PC-9 (cell line): ENCODE measurements around the gene MADCAM1. TPM values are rescaled to one million over a fixed set of nuclear protein-coding genes. Genes with fewer than 3 reads are reported as not detected.

Source experiments
- BruUV-seq: library from RNA; stranded (reverse); fragments of 400-500 nt; replicated peaks from 2 replicates; lab custom pipeline; 2021; lab: Mats Ljungman, UMichigan
- CTCF ChIA-PET: fragments of 300-600 bp; sonication (Branson Sonifier 250); formaldehyde crosslinking; loops from one replicate; lab custom pipeline; 2022; ENCODE audit warnings: antibody characterized with exemption; lab: Charles Lee
- POLR2A ChIA-PET: fragments of 300-600 bp; sonication (Branson Sonifier 250); formaldehyde crosslinking; loops from one replicate; lab custom pipeline; 2022; ENCODE audit warnings: antibody characterized with exemption; ENCODE audit not compliant: unreplicated experiment; lab: Charles Lee
- DNase-seq, 2 experiments: peaks; one replicate each; pipeline versions ENCODE4 v3.0.0 to v3.0.0-alpha.2; 2015 to 2022; ENCODE audit warnings: mixed read lengths in 1 of 2
- H2AFZ ChIP-seq: fragments of 200-600 bp; sonication (generic); 2 replicates; pipeline ENCODE4 v1.8.1; 2017; ENCODE audit warnings: antibody characterized with exemption
- H3F3A ChIP-seq: fragments of 200-600 bp; sonication (generic); 2 replicates; pipeline ENCODE4 v1.8.1; 2017; ENCODE audit warnings: antibody characterized with exemption, mild to moderate bottlenecking, low read depth; ENCODE audit not compliant: insufficient read depth
- H3K27ac ChIP-seq: fragments of 200-600 bp; sonication (generic); 2 replicates; pipeline ENCODE4 v1.6.1; 2016; ENCODE audit warnings: mixed run types
- H3K27me3 ChIP-seq: fragments of 200-600 bp; sonication (generic); 2 replicates; pipeline ENCODE4 v1.6.1; 2016; ENCODE audit warnings: low read depth, mixed run types; ENCODE audit not compliant: insufficient read depth
- H3K36me3 ChIP-seq: fragments of 200-600 bp; sonication (generic); 2 replicates; pipeline ENCODE4 v1.6.1; 2016; ENCODE audit warnings: low read depth, mixed run types
- H3K4me1 ChIP-seq: fragments of 200-600 bp; sonication (generic); replicated peaks from 2 replicates; pipeline ENCODE4 v1.6.1; 2016; ENCODE audit warnings: mixed run types; ENCODE audit not compliant: insufficient read depth
- H3K4me2 ChIP-seq: fragments of 200-600 bp; sonication (generic); 2 replicates; pipeline ENCODE4 v1.6.1; 2017; ENCODE audit warnings: mixed run types
- H3K4me3 ChIP-seq: fragments of 200-600 bp; sonication (generic); 2 replicates; pipeline ENCODE4 v1.6.1; 2016; ENCODE audit warnings: mixed run types
- H3K79me2 ChIP-seq: fragments of 200-600 bp; sonication (generic); 2 replicates; pipeline ENCODE4 v1.6.1; 2017; ENCODE audit warnings: low read depth, mixed run types
- H3K9me2 ChIP-seq: fragments of 200-600 bp; sonication (generic); 2 replicates; pipeline ENCODE4 v1.8.1; 2017; ENCODE audit warnings: mild to moderate bottlenecking; ENCODE audit not compliant: insufficient read depth
- H3K9me3 ChIP-seq: fragments of 200-600 bp; sonication (generic); 2 replicates; pipeline ENCODE4 v1.8.1; 2016; ENCODE audit warnings: low read depth; ENCODE audit not compliant: insufficient read depth
- H4K20me1 ChIP-seq: fragments of 200-600 bp; sonication (generic); 2 replicates; pipeline ENCODE4 v1.8.1; 2017; ENCODE audit not compliant: insufficient read depth
- CTCF ChIP-seq: fragments of 200-600 bp; sonication (generic); conservative IDR thresholded peaks from 2 replicates; pipeline ENCODE4 v1.6.1; 2017; ENCODE audit warnings: mixed run types, antibody characterized with exemption, mild to moderate bottlenecking, moderate library complexity
- EZH2 ChIP-seq: fragments of 200-600 bp; sonication (generic); IDR thresholded peaks from 2 replicates; pipeline ENCODE4 v1.8.0; 2017; ENCODE audit warnings: antibody characterized with exemption, low read depth
- intact Hi-C: fragments of 100-400 bp; cut with micrococcal nuclease; formaldehyde crosslinking; loops from one replicate; pipeline ENCODE4 v1.10.0; 2022; ENCODE audit not compliant: unreplicated experiment
- total RNA-seq: library from RNA; stranded (reverse); gene quantifications from 2 replicates; pipeline ENCODE4 v1.2.3, GENCODE V29; 2021

MADCAM1 gene
- total RNA-seq, 1 experiment from 2014 or later, result 1.1 TPM

- ChIA-PET POLR2A (no interaction called here), CTCF (no interaction called here)
Observed at GRCh38 chr19:518598-519231, 22.4 kb downstream of the MADCAM1 start.

GRCh38 chr19:519449-519865 is 23.2 kb downstream of the MADCAM1 start:
- ChIA-PET POLR2A (no interaction called here), CTCF (no interaction called here)
- peaks cover 10% of the 10 kb centered on the region; the same call in 1 of the 2 replicates for H3F3A ChIP-seq
- H3K36me3 ChIP-seq, result no peaks in the 10 kb centered on the region
- no peak for DNase-seq
- H3K4me3 ChIP-seq, result no peak overlapping the region
- intact Hi-C loops, result no loop called here
- H4K20me1 ChIP-seq, result no peaks in the 10 kb centered on the region
- H3K9me3 ChIP-seq, result no peaks in the 10 kb centered on the region
- no TSS peak for BruUV-seq
- H3K4me1 ChIP-seq, result no peaks in the 10 kb centered on the region
- no peak overlapping the region for H3K4me2 ChIP-seq
- no peak overlapping the region for H2AFZ ChIP-seq
- TF ChIP-seq EZH2, result no peak
- no peak for TF ChIP-seq CTCF
- no peaks in the 10 kb centered on the region for H3K79me2 ChIP-seq
- no peaks in the 10 kb centered on the region for H3K9me2 ChIP-seq
- no peak overlapping the region for H3K27ac ChIP-seq
- H3K27me3 ChIP-seq, result no peaks in the 10 kb centered on the region

More at GRCh38 chr19:518598-519231, 22.4 kb downstream of the MADCAM1 start:
- Histone ChIP-seq H3F3A (peaks cover 10% of the 10 kb centered on the region; the same call in 1 of the 2 replicates), H3K4me3 (no peak overlapping the region), H3K9me2 (no peaks in the 10 kb centered on the region), H3K4me2 (no peak overlapping the region), H3K27ac (no peak overlapping the region), H3K4me1 (no peaks in the 10 kb centered on the region), H4K20me1 (no peaks in the 10 kb centered on the region), H3K27me3 (no peaks in the 10 kb centered on the region), H3K36me3 (no peaks in the 10 kb centered on the region), H3K79me2 (no peaks in the 10 kb centered on the region), H2AFZ (no peak overlapping the region), H3K9me3 (no peaks in the 10 kb centered on the region)
- no peak for DNase-seq
- BruUV-seq, result no TSS peak
- TF ChIP-seq EZH2 (no peak), CTCF (no peak)
- intact Hi-C loops, result no loop called here

GRCh38 chr19:522726-523125 is 26.4 kb downstream of the MADCAM1 start:
- TF ChIP-seq CTCF (no peak), EZH2 (no peak)
- H3K4me3 ChIP-seq, result no peak overlapping the region
- DNase-seq, result no peak
- BruUV-seq, result no TSS peak
- intact Hi-C loops, result no loop called here
- no peaks in the 10 kb centered on the region for H3K9me2 ChIP-seq
- H3K27ac ChIP-seq, result no peak overlapping the region
- H3K4me2 ChIP-seq, result no peak overlapping the region
- H3K27me3 ChIP-seq, result no peaks in the 10 kb centered on the region
- ChIA-PET POLR2A (no interaction called here), CTCF (no interaction called here)
- H3K79me2 ChIP-seq, result no peaks in the 10 kb centered on the region
- no peaks in the 10 kb centered on the region for H3K9me3 ChIP-seq
- H3K36me3 ChIP-seq, result no peaks in the 10 kb centered on the region
- H3K4me1 ChIP-seq, result no peaks in the 10 kb centered on the region
- H2AFZ ChIP-seq, result no peak overlapping the region
- no peaks in the 10 kb centered on the region for H4K20me1 ChIP-seq
- peaks cover 11% of the 10 kb centered on the region; the same call in 1 of the 2 replicates for H3F3A ChIP-seq
